ENCODE measurements around the gene ADAMTS17.

- TF ChIP-seq REST (IDR thresholded peaks at IDR 0.05; ENCODE audit: insufficient read depth in 1 of 2, low read depth in 2 of 2, low read length in 1 of 2) = no peak
- TF ChIP-seq CTCF (IDR thresholded peaks at IDR 0.05) = no peak
- TF ChIP-seq POLR2AphosphoS5 (IDR thresholded peaks at IDR 0.05; ENCODE audit: low read depth, low read length) = no peak
- TF ChIP-seq SIN3A (IDR thresholded peaks at IDR 0.05; ENCODE audit: borderline replicate concordance, insufficient read depth, low read depth, low read length) = no peak
- no peak for TF ChIP-seq TCF7L2 (IDR thresholded peaks at IDR 0.05; ENCODE audit: low read depth, low read length)
Observed at GRCh38 chr15:100247228-100248225, 94.2 kb downstream of the ADAMTS17 start.
